Measurements from ENCODE around the gene CD38.

DNA sequence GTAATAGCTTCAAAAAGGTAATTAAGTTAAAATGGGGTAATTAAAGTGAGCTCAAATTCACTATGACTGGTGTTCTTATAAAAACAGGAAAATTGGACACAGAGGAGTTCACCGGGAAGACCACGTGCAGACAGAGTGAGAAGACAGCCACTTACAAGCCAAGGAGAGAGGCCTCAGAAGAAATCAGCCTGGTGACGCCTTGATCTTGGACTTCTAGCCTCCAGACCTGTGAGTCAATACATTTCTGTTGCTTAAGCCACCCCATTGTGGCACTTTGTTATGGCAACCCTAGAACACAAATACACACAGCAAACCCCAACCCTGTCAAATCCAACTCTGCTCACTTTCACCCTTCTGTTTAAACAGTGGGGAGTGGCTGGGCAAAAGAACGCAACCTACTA, 4.1 kb upstream of the CD38 start:
- TF ChIP-seq, protein P1, sequence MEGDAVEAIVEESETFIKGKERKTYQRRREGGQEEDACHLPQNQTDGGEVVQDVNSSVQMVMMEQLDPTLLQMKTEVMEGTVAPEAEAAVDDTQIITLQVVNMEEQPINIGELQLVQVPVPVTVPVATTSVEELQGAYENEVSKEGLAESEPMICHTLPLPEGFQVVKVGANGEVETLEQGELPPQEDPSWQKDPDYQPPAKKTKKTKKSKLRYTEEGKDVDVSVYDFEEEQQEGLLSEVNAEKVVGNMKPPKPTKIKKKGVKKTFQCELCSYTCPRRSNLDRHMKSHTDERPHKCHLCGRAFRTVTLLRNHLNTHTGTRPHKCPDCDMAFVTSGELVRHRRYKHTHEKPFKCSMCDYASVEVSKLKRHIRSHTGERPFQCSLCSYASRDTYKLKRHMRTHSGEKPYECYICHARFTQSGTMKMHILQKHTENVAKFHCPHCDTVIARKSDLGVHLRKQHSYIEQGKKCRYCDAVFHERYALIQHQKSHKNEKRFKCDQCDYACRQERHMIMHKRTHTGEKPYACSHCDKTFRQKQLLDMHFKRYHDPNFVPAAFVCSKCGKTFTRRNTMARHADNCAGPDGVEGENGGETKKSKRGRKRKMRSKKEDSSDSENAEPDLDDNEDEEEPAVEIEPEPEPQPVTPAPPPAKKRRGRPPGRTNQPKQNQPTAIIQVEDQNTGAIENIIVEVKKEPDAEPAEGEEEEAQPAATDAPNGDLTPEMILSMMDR (IDR thresholded peaks at IDR 0.05): no peak
- TF ChIP-seq POLR2A (IDR thresholded peaks at IDR 0.05): no peak

Data from adrenal gland (tissue), 5 donors.